ENCODE results near the gene PRB3. TPM values are rescaled to one million over a fixed set of nuclear protein-coding genes. Genes with fewer than 3 reads are reported as not detected.

The PRB3 gene
- total RNA-seq (2021; fragmentation: NEBNext Ultra II Directional; extraction: Animal tissue kit (Norgen Biotek cat#: 25700)) (0.67 and 0.94 TPM in 2 replicates), polyA plus RNA-seq (2011; rRNA removed) (0.09 and 0.25 TPM in 2 replicates), polyA minus RNA-seq (2011; rRNA and poly(A)+ RNA removed) (0.93 TPM in 1 of 2 replicates, not detected in the other)
- 0.25 TPM for polyA plus RNA-seq (2011; cell fraction: cytosol; rRNA removed)
- 2.0 TPM for polyA plus RNA-seq (2011; cell fraction: nucleus; rRNA removed)
- 0.86 to 1.4 TPM (median 1.1 TPM) in 4 replicates for polyA plus RNA-seq (2012, experiment 1 of 2)
- 0.64 TPM for polyA plus RNA-seq (2012, experiment 2 of 2)
- 1.2 TPM for polyA plus RNA-seq (2013, experiment 1 of 2)
- polyA plus RNA-seq (2013, experiment 2 of 2), result 0.81 TPM
- not detected for polyA minus RNA-seq (2011; cell fraction: cytosol; rRNA and poly(A)+ RNA removed)
- 0.50 TPM for polyA minus RNA-seq (2011; cell fraction: nucleus; rRNA and poly(A)+ RNA removed)
- long read RNA-seq, experiment 1, partial matches to known transcripts, result 1 of 2 reads
- long read RNA-seq, experiment 1, other reads (novel, unspliced or antisense), result 1 of 2 reads
- long read RNA-seq, experiment 2, partial matches to known transcripts, result 0 of 3 reads
- long read RNA-seq, experiment 2, other reads (novel, unspliced or antisense), result 3 of 3 reads

DNA sequence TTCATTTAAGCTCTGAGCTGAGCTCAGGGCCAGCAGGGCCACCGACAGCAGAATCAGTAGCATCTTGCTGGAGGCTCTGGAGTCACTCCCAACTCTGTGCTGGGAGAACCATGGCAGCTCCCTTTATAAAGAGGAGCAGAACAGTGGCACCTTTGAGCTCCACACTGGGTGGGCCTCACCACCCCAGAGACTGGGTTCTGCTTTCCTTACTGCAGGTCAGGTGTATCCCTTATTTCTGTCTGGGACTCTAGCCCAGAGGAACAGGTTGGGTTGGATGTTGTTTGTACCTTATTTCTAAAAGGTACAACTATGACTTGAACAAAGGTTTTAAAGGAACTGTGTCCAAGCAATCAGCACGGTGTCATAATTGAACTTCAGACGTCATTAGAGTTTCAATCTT is at the start of gene PRB3:
Gene PRB3, minus strand, starts transcription at position 101 of the 400 bp plus-strand sequence. Its CDS starts 38 bp downstream, at position 63.
- Histone ChIP-seq H3K27ac (ENCODE audit: low read depth, low read length) (no peak within 1 kb of the TSS), H3K4me2 (ENCODE audit: insufficient read depth in 1 of 2, low read depth in 2 of 2, low read length in 2 of 2) (no peak within 1 kb of the TSS), H3K27me3 (replicated peaks in 1 of 4; ENCODE audit: control insufficient read depth in 3 of 4, extremely low read depth in 1 of 4, insufficient read depth in 3 of 4, low read length in 3 of 4) (no peaks in the 10 kb centered on the region), H3K36me3 (ENCODE audit: control insufficient read depth in 2 of 4, insufficient read depth in 4 of 4, low read length in 3 of 4) (no peaks in the 10 kb centered on the region), H3K14ac (ENCODE audit: insufficient read length) (no peak within 1 kb of the TSS), H3K9ac (replicated peaks in 1 of 4; ENCODE audit: extremely low read depth in 1 of 4, low read depth in 3 of 4, low read length in 3 of 4) (no peak within 1 kb of the TSS), H2BK20ac (ENCODE audit: low read length) (no peak within 1 kb of the TSS), H3K23ac (ENCODE audit: insufficient read length) (no peak within 1 kb of the TSS), H4K5ac (ENCODE audit: insufficient read length, low read depth, low read length) (no peak within 1 kb of the TSS), H3K56ac (replicated peaks; ENCODE audit: insufficient read length, low read depth, low read length) (no peak within 1 kb of the TSS), H3K4ac (replicated peaks; ENCODE audit: insufficient read length, low read depth, low read length) (no peak within 1 kb of the TSS), H4K20me1 (replicated peaks in 1 of 2; ENCODE audit: control insufficient read depth in 1 of 2, insufficient read depth in 2 of 2, low read length in 2 of 2) (no peaks in the 10 kb centered on the region), H3K9me3 (ENCODE audit: insufficient read depth in 2 of 2, low read depth in 1 of 2, low read length in 1 of 2) (no peaks in the 10 kb centered on the region), H2BK12ac (ENCODE audit: low read depth, low read length) (no peak within 1 kb of the TSS), H3K23me2 (ENCODE audit: low read depth, low read length) (no peaks in the 10 kb centered on the region), H4K8ac (ENCODE audit: extremely low read depth, insufficient read depth, low read length) (no peak within 1 kb of the TSS), H2AFZ (ENCODE audit: low read length) (no peak within 1 kb of the TSS), H3K79me2 (ENCODE audit: control insufficient read depth in 1 of 2, insufficient read depth in 2 of 2, low read length in 2 of 2) (no peaks in the 10 kb centered on the region), H2AK5ac (ENCODE audit: low read depth, low read length) (no peak within 1 kb of the TSS), H2BK120ac (replicated peaks; ENCODE audit: low read depth, low read length) (no peak within 1 kb of the TSS), H2BK5ac (ENCODE audit: low read depth, low read length) (no peak within 1 kb of the TSS), H3K4me3 (ENCODE audit: extremely low read depth in 1 of 4, insufficient read depth in 2 of 4, low read depth in 3 of 4, low read length in 4 of 4) (no peak within 1 kb of the TSS), H4K91ac (replicated peaks; ENCODE audit: insufficient read length, low read length) (no peak within 1 kb of the TSS), H3K79me1 (ENCODE audit: low read depth, low read length) (no peaks in the 10 kb centered on the region), H3K4me1 (replicated peaks in 1 of 4; ENCODE audit: control insufficient read depth in 3 of 4, insufficient read depth in 4 of 4, low read length in 3 of 4) (no peaks in the 10 kb centered on the region), H2BK15ac (ENCODE audit: low read length) (no peak within 1 kb of the TSS), H3K18ac (ENCODE audit: extremely low read depth, low read length) (no peak within 1 kb of the TSS)
- FAIRE-seq (no peak), DNase-seq (ENCODE audit: low read depth in 1 of 2, low spot score in 2 of 2) (no peak)
- ChIA-PET POLR2A (ENCODE audit: partially characterized antibody) (no interaction called here), CTCF (ENCODE audit: partially characterized antibody) (interaction anchor here (1.1 kb wide), 1 partner anchor 37 kb away, joined by 3 read pairs; no protein-coding TSS in a partner anchor)
- WGBS, 2 experiments (ENCODE audit: extremely low coverage in 1 of 2, insufficient coverage in 1 of 2, insufficient read length in 1 of 2, insufficient replicate concordance in 2 of 2, low coverage in 1 of 2, low lambda C conversion rate in 2 of 2, missing lambda C conversion rate in 1 of 2), result 88% methylated on average over 3 of the region's 3 CpGs; no CpG with 5 or more reads in 1 of the 2 experiments
- TF ChIP-seq JUN (IDR thresholded peaks at IDR 0.05; ENCODE audit: low read depth, low read length), result no peak
- TF ChIP-seq EGR1 (IDR thresholded peaks at IDR 0.05; ENCODE audit: borderline replicate concordance, low read depth, low read length), result no peak
- no peak for TF ChIP-seq RXRA (IDR thresholded peaks at IDR 0.05; ENCODE audit: insufficient read depth, low read depth, low read length)
- TF ChIP-seq ASH2L (IDR thresholded peaks at IDR 0.05; ENCODE audit: low read length), result no peak
- TF ChIP-seq SP2 (IDR thresholded peaks at IDR 0.05; ENCODE audit: low read length), result no peak
- TF ChIP-seq RBBP5 (IDR thresholded peaks at IDR 0.05; ENCODE audit: borderline replicate concordance, low read depth, low read length), result no peak
- no peak for TF ChIP-seq TAF1 (IDR thresholded peaks at IDR 0.05; ENCODE audit: low read depth, low read length)
- no peak for TF ChIP-seq RFX5 (IDR thresholded peaks at IDR 0.05; ENCODE audit: borderline replicate concordance, low read depth, low read length)
- no peak for TF ChIP-seq CREB1 (IDR thresholded peaks at IDR 0.05)
- TF ChIP-seq POU5F1 (IDR thresholded peaks at IDR 0.05; ENCODE audit: low read depth, low read length), result no peak
- no peak for TF ChIP-seq SP4 (IDR thresholded peaks at IDR 0.05; ENCODE audit: low read length)
- no peak for TF ChIP-seq SUZ12 (IDR thresholded peaks at IDR 0.05; ENCODE audit: low read length)
- TF ChIP-seq SP1 (IDR thresholded peaks at IDR 0.05; ENCODE audit: low read depth, low read length), result no peak
- no peak for TF ChIP-seq SAP30 (IDR thresholded peaks at IDR 0.05; ENCODE audit: insufficient read depth, insufficient replicate concordance, low read length)
